Neural crest cell (in vitro differentiated cells): ENCODE data around the gene SFN. TPM values are rescaled to one million over a fixed set of nuclear protein-coding genes. Genes with fewer than 3 reads are reported as not detected.

Experiments
- DNase-seq: peaks from one replicate; pipeline ENCODE4 v3.0.0; 2021; ENCODE audit warnings: low read depth, mixed read lengths, low spot score
- H3K27ac Mint-ChIP-seq: one replicate; pipeline ENCODE4 v1.8.0; 2021; ENCODE audit warnings: mild to moderate bottlenecking, mixed read lengths; ENCODE audit not compliant: unreplicated experiment
- H3K27me3 Mint-ChIP-seq: 2 replicates; pipeline ENCODE4 v1.8.0; 2021; ENCODE audit warnings: low read depth, mild to moderate bottlenecking, mixed read lengths
- H3K36me3 Mint-ChIP-seq: 2 replicates; pipeline ENCODE4 v1.8.0; 2021; ENCODE audit warnings: low read depth, mild to moderate bottlenecking, mixed read lengths
- H3K4me1 Mint-ChIP-seq: 2 replicates; pipeline ENCODE4 v1.8.0; 2021; ENCODE audit warnings: mixed read lengths
- H3K4me3 Mint-ChIP-seq: one replicate; pipeline ENCODE4 v1.8.0; 2021; ENCODE audit warnings: mild to moderate bottlenecking, mixed read lengths
- H3K9me3 Mint-ChIP-seq: 2 replicates; pipeline ENCODE4 v1.8.0; 2021; ENCODE audit warnings: mixed read lengths
- total RNA-seq: library from RNA; stranded (reverse); gene quantifications from 2 replicates; pipeline ENCODE4 v1.2.1, GENCODE V29; 2021
- TF ChIP-seq, protein P1 (sequence below): fragments of 200-600 bp; sonication (generic); conservative IDR thresholded peaks from 2 replicates; pipeline ENCODE4 v1.5.0; 2021; ENCODE audit warnings: antibody characterized with exemption, mild to moderate bottlenecking

SFN gene
- total RNA-seq, 1 donor from 2014 or later: 0.30 TPM

DNA sequence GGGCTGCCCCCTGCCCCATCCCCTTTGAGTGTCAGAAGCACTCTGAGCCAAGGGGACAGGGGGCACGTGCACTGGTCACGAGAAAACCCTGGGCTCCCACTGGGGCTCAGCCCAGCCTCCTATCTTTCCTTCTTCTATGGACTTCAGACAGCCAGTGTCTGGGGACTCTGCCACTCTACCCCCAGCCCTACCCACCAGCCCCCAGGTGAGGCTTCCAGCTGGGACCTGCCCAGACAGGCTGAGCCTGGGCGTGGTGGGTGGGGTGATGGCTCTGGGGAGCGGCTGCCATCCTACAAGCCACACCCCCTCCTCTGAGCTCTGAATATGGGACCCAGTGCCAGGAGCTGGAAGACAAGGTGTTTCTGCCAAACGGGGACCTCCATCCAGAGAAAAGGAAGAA is 8.0 kb upstream of the SFN start:
- no peaks in the 10 kb centered on the region for H3K27me3 Mint-ChIP-seq
- H3K9me3 Mint-ChIP-seq: no peaks in the 10 kb centered on the region
- H3K36me3 Mint-ChIP-seq: peaks cover 6% of the 10 kb centered on the region
- no peak overlapping the region for H3K27ac Mint-ChIP-seq
- H3K4me1 Mint-ChIP-seq: no peaks in the 10 kb centered on the region
- DNase-seq: no peak
- no peak overlapping the region for H3K4me3 Mint-ChIP-seq
- TF ChIP-seq, protein P1, sequence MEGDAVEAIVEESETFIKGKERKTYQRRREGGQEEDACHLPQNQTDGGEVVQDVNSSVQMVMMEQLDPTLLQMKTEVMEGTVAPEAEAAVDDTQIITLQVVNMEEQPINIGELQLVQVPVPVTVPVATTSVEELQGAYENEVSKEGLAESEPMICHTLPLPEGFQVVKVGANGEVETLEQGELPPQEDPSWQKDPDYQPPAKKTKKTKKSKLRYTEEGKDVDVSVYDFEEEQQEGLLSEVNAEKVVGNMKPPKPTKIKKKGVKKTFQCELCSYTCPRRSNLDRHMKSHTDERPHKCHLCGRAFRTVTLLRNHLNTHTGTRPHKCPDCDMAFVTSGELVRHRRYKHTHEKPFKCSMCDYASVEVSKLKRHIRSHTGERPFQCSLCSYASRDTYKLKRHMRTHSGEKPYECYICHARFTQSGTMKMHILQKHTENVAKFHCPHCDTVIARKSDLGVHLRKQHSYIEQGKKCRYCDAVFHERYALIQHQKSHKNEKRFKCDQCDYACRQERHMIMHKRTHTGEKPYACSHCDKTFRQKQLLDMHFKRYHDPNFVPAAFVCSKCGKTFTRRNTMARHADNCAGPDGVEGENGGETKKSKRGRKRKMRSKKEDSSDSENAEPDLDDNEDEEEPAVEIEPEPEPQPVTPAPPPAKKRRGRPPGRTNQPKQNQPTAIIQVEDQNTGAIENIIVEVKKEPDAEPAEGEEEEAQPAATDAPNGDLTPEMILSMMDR: no peak

DNA sequence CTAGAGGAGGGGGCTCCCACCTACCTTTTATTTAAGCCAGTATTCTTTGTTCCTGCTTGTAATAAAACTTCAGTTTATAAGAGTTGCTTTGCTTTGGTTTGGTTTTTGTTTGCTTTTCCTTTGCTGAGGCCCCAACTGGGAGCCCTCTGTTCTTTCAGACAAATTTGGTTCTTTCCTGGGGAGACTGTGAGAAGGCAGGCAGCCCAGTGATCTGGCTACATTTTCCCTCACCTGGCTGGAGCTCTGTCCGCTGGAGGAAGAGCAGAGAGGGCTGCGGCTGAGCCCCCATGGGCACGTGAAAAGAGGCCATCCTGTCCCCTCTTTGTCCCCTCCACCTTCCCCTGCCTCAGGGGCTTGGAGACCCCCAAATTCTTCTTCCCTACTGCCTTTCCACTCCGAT is 7.3 kb upstream of the SFN start:
- Mint-ChIP-seq H3K9me3 (no peaks in the 10 kb centered on the region), H3K27me3 (no peaks in the 10 kb centered on the region), H3K4me3 (no peak overlapping the region), H3K36me3 (peaks cover 6% of the 10 kb centered on the region), H3K4me1 (no peaks in the 10 kb centered on the region), H3K27ac (peak overlapping the region; percentile 59)
- TF ChIP-seq, protein P1: no peak
- no peak for DNase-seq

DNA sequence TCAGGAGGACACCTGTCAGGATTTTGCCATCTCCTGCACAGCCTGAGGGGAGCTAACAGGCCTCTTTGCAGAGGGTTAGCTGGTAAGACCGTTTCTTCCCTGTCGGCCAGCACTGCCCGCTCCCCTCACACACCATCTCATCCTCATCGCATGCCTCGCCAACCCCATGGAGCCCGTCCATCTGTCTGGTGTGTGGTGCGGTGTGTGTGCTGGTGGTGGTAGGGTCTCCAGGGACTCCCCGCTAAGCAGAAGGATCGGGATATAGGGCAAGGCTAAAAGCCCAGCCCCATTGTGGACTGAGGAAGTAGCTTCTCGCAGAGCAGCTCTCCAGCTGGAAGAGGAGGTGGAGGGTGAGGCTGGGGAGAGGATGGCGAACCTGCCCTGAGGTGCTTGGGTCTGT is 6.8 kb upstream of the SFN start:
- TF ChIP-seq, protein P1: no peak
- no peaks in the 10 kb centered on the region for H3K27me3 Mint-ChIP-seq
- no peak for DNase-seq
- H3K9me3 Mint-ChIP-seq: no peaks in the 10 kb centered on the region
- no peak overlapping the region for H3K27ac Mint-ChIP-seq
- peaks cover 6% of the 10 kb centered on the region for H3K36me3 Mint-ChIP-seq
- no peak overlapping the region for H3K4me3 Mint-ChIP-seq
- peaks cover 2% of the 10 kb centered on the region for H3K4me1 Mint-ChIP-seq

DNA sequence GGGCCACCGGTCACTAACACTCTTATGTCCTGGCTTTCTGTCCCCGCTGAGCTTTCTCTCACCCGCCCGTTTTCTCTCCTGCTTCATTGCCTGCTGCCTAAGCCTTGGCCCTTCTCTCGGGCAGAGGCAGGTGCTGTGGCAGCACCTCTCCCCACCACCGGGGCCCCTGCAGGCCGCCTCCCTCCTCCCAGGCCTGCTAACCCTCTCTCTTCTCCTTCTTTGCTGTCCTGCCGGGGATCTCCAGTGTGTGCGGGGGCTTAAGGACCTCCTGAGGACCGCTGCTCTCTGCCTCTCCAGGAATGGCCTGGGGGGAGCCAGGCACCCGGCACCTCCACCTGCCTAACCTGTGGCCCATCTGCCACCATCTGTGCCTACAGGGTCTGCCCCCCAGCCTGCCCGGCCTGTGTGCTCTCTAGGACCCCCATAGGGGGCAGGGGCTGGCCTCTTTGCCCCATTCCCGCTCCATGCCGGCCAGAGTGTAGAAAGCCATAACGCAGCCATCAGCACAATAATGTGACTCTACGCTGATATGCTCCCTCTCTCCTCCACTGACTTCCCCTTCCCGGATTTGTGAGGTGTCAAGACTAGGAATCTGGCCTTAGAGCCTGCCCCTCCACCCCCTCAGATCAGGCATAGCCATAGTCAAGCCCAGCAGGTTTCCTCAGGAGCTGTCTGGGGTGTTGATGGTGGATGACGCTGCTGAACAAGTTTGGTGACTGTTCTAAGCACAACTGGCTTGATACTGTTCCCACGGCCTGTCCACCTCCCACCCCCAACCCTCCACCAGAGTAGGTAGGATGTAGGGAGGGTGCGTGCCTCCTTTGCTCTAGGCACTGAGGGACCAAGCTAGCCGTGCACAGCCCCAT is 6.1 kb upstream of the SFN start:
- Mint-ChIP-seq H3K27ac (no peak overlapping the region), H3K36me3 (peaks cover 6% of the 10 kb centered on the region), H3K4me3 (no peak overlapping the region), H3K4me1 (peaks cover 4% of the 10 kb centered on the region), H3K9me3 (no peaks in the 10 kb centered on the region), H3K27me3 (no peaks in the 10 kb centered on the region)
- no peak for DNase-seq
- TF ChIP-seq, protein P1: no peak

DNA sequence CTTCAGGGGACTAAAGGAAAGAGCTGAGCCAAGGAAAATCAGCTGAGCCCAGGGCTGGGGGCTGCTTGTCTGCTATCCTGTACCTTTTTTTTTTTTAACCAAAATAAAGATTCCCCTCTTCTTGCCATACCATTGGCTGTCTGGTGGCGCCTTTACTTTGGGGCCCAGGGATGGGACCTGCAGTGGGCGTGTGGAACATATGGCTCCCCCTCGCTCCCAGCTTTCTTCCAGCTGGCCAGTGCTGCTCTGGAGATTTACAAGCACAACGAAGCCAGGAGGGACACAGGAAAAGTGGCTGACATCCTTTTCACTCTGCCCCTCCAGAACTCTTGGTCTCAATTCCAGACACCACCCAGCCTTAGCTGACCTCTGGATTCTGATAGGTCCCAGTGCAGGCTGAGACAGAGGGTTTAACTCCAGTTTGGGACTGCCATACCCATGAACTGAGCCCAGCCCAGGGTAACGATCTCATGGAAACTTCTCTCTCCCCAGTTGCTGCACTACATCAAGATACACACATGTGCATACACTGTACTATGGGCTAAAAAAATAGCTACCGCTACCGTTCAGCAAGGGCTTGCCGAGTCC is 5.4 kb upstream of the SFN start:
- TF ChIP-seq, protein P1: no peak
- no peak overlapping the region for H3K4me3 Mint-ChIP-seq
- H3K4me1 Mint-ChIP-seq: peaks cover 4% of the 10 kb centered on the region
- H3K9me3 Mint-ChIP-seq: no peaks in the 10 kb centered on the region
- H3K27ac Mint-ChIP-seq: no peak overlapping the region
- no peak for DNase-seq
- H3K27me3 Mint-ChIP-seq: no peaks in the 10 kb centered on the region
- peaks cover 6% of the 10 kb centered on the region for H3K36me3 Mint-ChIP-seq
